ENCODE data around the gene GNL1.

Gene GNL1

GRCh38 chr6:30556066-30556905 is at the start of gene GNL1:
GNL1 (minus strand) TSS chr6:30556489; CDS start chr6:30556203, 286 bp downstream.
- DNase-seq (ENCODE audit: low read depth in 2 of 2): peak; percentile 99

- DNase-seq (ENCODE audit: low read depth in 2 of 2): no peak
Measured at GRCh38 chr6:30603961-30604360, 47.7 kb upstream of the GNL1 start.

GRCh38 chr6:30601815-30602641 is 45.7 kb upstream of the GNL1 start:
- no peak for DNase-seq (ENCODE audit: low read depth in 2 of 2)

GRCh38 chr6:30601436-30601814 is 45.1 kb upstream of the GNL1 start:
- DNase-seq (ENCODE audit: low read depth in 2 of 2): no peak

- no peak for DNase-seq (ENCODE audit: low read depth in 2 of 2)
Measured at GRCh38 chr6:30600451-30600961, 44.2 kb upstream of the GNL1 start.

GRCh38 chr6:30599625-30600324 is 43.5 kb upstream of the GNL1 start:
- DNase-seq (ENCODE audit: low read depth in 2 of 2): no peak

GRCh38 chr6:30598912-30599624 is 42.8 kb upstream of the GNL1 start:
- DNase-seq (ENCODE audit: low read depth in 2 of 2): no peak

- DNase-seq (ENCODE audit: low read depth in 2 of 2): peak; percentile 47 to 77
Measured at GRCh38 chr6:30597315-30598144, 41.2 kb upstream of the GNL1 start.

- no peak for DNase-seq (ENCODE audit: low read depth in 2 of 2)
Measured at GRCh38 chr6:30592287-30592686, 36.0 kb upstream of the GNL1 start.

- no peak for DNase-seq (ENCODE audit: low read depth in 2 of 2)
Measured at GRCh38 chr6:30591008-30591407, 34.7 kb upstream of the GNL1 start.

GRCh38 chr6:30590509-30590908 is 34.2 kb upstream of the GNL1 start:
- no peak for DNase-seq (ENCODE audit: low read depth in 2 of 2)

GRCh38 chr6:30589754-30590358 is 33.6 kb upstream of the GNL1 start:
- no peak for DNase-seq (ENCODE audit: low read depth in 2 of 2)

GRCh38 chr6:30583921-30584320 is 27.6 kb upstream of the GNL1 start:
- no peak for DNase-seq (ENCODE audit: low read depth in 2 of 2)

GRCh38 chr6:30578051-30578450 is 21.8 kb upstream of the GNL1 start:
- DNase-seq (ENCODE audit: low read depth in 2 of 2): no peak

GRCh38 chr6:30573113-30573512 is 16.8 kb upstream of the GNL1 start:
- no peak for DNase-seq (ENCODE audit: low read depth in 2 of 2)

- DNase-seq (ENCODE audit: low read depth in 2 of 2): no peak
Measured at GRCh38 chr6:30572148-30572547, 15.9 kb upstream of the GNL1 start.

GRCh38 chr6:30571762-30572082 is 15.4 kb upstream of the GNL1 start:
- no peak for DNase-seq (ENCODE audit: low read depth in 2 of 2)

GRCh38 chr6:30571075-30571761 is 14.9 kb upstream of the GNL1 start, which contains the start of gene ABCF1:
ABCF1 (plus strand) TSS chr6:30571442; CDS start chr6:30571488, 46 bp downstream.
- DNase-seq (ENCODE audit: low read depth in 2 of 2): peak; percentile 98 to 99

- DNase-seq (ENCODE audit: low read depth in 2 of 2): no peak
Measured at GRCh38 chr6:30570740-30571074, 14.4 kb upstream of the GNL1 start.

GRCh38 chr6:30570263-30570662 is 14.0 kb upstream of the GNL1 start:
- no peak for DNase-seq (ENCODE audit: low read depth in 2 of 2)
